K562 (cell line): ENCODE results near the gene GFOD1. TPM values are rescaled to one million over a fixed set of nuclear protein-coding genes. Genes with fewer than 3 reads are reported as not detected.

Source experiments
- ARID1B ChIP-seq: fragments of 450-650 bp; IDR thresholded peaks from 2 replicates; pipeline ENCODE4 v1.6.1; 2016; ENCODE audit warnings: antibody characterized with exemption, mild to moderate bottlenecking, inconsistent platforms
- EP400 ChIP-seq: fragments of 450-650 bp; IDR thresholded peaks from 2 replicates; pipeline ENCODE4 v1.6.1; 2017; ENCODE audit warnings: antibody characterized with exemption, mild to moderate bottlenecking, moderate library complexity
- FOXA3 ChIP-seq, 2 experiments: fragments of 450-650 bp in 1 of 2; sonication (generic) in 1 of 2; formaldehyde crosslinking; IDR thresholded peaks in 1 of 2; conservative IDR thresholded peaks in 1 of 2; 2 replicates each; pipeline versions ENCODE4 v1.4.0 to v1.8.0; 2020 to 2022; ENCODE audit warnings: mild to moderate bottlenecking in 2 of 2, missing genetic modification reagents in 1 of 2
- HLTF ChIP-seq: fragments of 450-650 bp; IDR thresholded peaks from 2 replicates; pipeline ENCODE4 v1.6.1; 2016
- JUN ChIP-seq, 2 experiments: sonication (generic) in 1 of 2; formaldehyde crosslinking in 1 of 2; IDR thresholded peaks; 2 replicates each; pipeline versions ENCODE4 v1.6.1 to v1.8.0; 2012 to 2022; ENCODE audit warnings: borderline replicate concordance in 2 of 2, mild to moderate bottlenecking in 2 of 2, improper control_type of control experiment in 1 of 2, low read depth in 1 of 2, low read length in 1 of 2, missing genetic modification reagents in 1 of 2
- MAFF ChIP-seq: IDR thresholded peaks from 2 replicates; pipeline ENCODE4 v1.6.1; 2012; ENCODE audit warnings: low read length, improper control_type of control experiment
- SMARCE1 ChIP-seq: fragments of 450-650 bp; IDR thresholded peaks from 2 replicates; pipeline ENCODE4 v1.7.1; 2016; ENCODE audit warnings: mild to moderate bottlenecking
- SRF ChIP-seq, 2 experiments: fragments of 250-450, 450-650 bp in 1 of 2; sonication (Bioruptor Pico) in 1 of 2; sonication (generic) in 1 of 2; formaldehyde crosslinking; IDR thresholded peaks; 2 replicates each; pipeline versions ENCODE4 v1.5.0 to v1.5.1; 2020 to 2022; ENCODE audit warnings: mild to moderate bottlenecking in 1 of 2, missing genetic modification reagents in 1 of 2
- ZNF347 ChIP-seq: fragments of 450-650 bp; formaldehyde crosslinking; IDR thresholded peaks from 2 replicates; pipeline ENCODE4 v1.4.0; 2020; ENCODE audit warnings: low read depth, mild to moderate bottlenecking, moderate library complexity
- polyA plus RNA-seq, 8 experiments: library from polyadenylated mRNA; depleted of rRNA in 4 of 8; stranded (reverse) in 5 of 8; unstranded in 3 of 8; fragments of >200 nt; fragmentation: Nextera tagmentation in 2 of 8; fragmentation: Illumina TruSeq in 1 of 8; extraction: Ambion mirVana in 2 of 8; extraction: Trizol in 1 of 8; gene quantifications; 2 replicates each; pipeline versions ENCODE4 v1.2.1 to v1.2.3, GENCODE V29; 2011 to 2014; ENCODE audit warnings: inconsistent platforms in 1 of 8, missing spikeins in 1 of 8
- total RNA-seq, 7 experiments: library from RNA; depleted of rRNA in 6 of 7; stranded (reverse); fragments of >200 nt in 6 of 7; fragmentation: Illumina TruSeq in 2 of 7; extraction: Trizol in 2 of 7; gene quantifications; 2 replicates each; pipeline versions ENCODE4 v1.2.1 to v1.2.3, GENCODE V29; 2011 to 2021; ENCODE audit warnings: low replicate concordance in 1 of 7
- TF ChIP-seq, protein P1 (sequence below): sonication (generic); formaldehyde crosslinking; IDR thresholded peaks from 2 replicates; pipeline ENCODE4 v1.8.0; 2022; ENCODE audit warnings: mild to moderate bottlenecking, low read depth, missing genetic modification reagents
- TF ChIP-seq, protein P2 (sequence below): sonication (generic); formaldehyde crosslinking; IDR thresholded peaks from 2 replicates; pipeline ENCODE4 v1.4.0; 2020; ENCODE audit warnings: mild to moderate bottlenecking, missing genetic modification reagents
- TF ChIP-seq, protein P3 (sequence below), 2 experiments: fragments of 200-800 bp in 1 of 2; sonication (Bioruptor generic) in 1 of 2; sonication (generic) in 1 of 2; formaldehyde crosslinking in 1 of 2; IDR thresholded peaks in 1 of 2; conservative IDR thresholded peaks in 1 of 2; 2 replicates each; pipeline versions ENCODE4 v1.5.0 to v1.6.1; 2016 to 2020; ENCODE audit warnings: missing compliant biosample characterization in 1 of 2, missing genetic modification characterization in 1 of 2, missing genetic modification reagents in 1 of 2
- TF ChIP-seq, protein P4 (sequence below), 2 experiments: fragments of 450-650 bp; conservative IDR thresholded peaks; 2 replicates each; pipeline ENCODE4 v1.6.1; 2017; ENCODE audit warnings: mild to moderate bottlenecking in 2 of 2, moderate library complexity in 2 of 2
- TF ChIP-seq, protein P5 (sequence below): fragments of 450-650 bp; IDR thresholded peaks from 2 replicates; pipeline ENCODE4 v1.6.1; 2017; ENCODE audit warnings: antibody characterized with exemption, mild to moderate bottlenecking

Gene GFOD1
- total and polyA plus RNA-seq, 9 of the 15 experiments (the other 6 are each of a cell fraction or from before 2014, with no cell fraction given) = 3.8 to 12.0 (median 8.2) TPM

DNA sequence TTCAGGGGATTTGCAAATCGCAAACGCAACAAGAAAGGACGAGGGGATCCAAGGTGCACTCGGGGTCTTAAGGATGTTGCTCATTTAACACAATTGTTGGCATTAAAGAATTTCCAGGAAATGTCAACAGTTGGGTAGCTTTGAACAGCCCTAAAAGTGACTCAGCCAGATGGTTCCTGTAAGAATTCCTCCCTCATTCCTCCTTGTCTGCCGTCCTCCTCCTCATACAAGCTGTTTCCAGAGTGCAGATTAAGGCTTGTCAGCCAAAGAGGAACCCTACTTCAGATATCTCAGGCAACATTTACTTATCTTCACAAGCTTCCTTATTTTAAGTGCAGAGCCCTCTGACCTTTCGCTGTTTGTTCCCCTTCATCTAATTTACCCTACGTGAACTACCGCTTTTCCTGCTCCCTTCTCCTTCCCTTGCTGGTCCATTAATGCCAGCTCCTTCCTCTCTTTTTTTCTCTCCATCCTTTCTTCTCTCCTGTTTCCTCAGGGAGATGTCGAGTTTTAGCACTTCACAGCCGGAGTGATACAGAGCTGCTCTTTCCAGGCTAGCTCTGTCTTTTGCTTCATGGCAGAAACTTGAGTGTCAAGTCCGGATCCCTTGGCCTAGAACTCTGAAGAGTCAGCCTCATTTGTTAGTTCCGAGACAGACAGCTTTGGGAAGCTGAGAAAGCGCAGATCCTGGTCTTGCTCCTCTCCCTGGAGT, 132.9 kb downstream of the GFOD1 start (continued):
- TF ChIP-seq, protein P1, sequence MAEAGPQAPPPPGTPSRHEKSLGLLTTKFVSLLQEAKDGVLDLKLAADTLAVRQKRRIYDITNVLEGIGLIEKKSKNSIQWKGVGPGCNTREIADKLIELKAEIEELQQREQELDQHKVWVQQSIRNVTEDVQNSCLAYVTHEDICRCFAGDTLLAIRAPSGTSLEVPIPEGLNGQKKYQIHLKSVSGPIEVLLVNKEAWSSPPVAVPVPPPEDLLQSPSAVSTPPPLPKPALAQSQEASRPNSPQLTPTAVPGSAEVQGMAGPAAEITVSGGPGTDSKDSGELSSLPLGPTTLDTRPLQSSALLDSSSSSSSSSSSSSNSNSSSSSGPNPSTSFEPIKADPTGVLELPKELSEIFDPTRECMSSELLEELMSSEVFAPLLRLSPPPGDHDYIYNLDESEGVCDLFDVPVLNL (CRISPR knock-in tag) = no peak
- 0 out of 4 replicates have a peak, but pooled peaks of 1 of the 2 experiments have one; percentile 25 for TF ChIP-seq SRF (CRISPR knock-in tag; IDR thresholded peaks at IDR 0.05)
- TF ChIP-seq, protein P2, sequence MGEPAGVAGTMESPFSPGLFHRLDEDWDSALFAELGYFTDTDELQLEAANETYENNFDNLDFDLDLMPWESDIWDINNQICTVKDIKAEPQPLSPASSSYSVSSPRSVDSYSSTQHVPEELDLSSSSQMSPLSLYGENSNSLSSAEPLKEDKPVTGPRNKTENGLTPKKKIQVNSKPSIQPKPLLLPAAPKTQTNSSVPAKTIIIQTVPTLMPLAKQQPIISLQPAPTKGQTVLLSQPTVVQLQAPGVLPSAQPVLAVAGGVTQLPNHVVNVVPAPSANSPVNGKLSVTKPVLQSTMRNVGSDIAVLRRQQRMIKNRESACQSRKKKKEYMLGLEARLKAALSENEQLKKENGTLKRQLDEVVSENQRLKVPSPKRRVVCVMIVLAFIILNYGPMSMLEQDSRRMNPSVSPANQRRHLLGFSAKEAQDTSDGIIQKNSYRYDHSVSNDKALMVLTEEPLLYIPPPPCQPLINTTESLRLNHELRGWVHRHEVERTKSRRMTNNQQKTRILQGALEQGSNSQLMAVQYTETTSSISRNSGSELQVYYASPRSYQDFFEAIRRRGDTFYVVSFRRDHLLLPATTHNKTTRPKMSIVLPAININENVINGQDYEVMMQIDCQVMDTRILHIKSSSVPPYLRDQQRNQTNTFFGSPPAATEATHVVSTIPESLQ (CRISPR knock-in tag) = no peak
- peak; percentile 97 for TF ChIP-seq SMARCE1
- 0 out of 2 replicates have a peak, but pooled peaks have one; percentile 2 for TF ChIP-seq MAFF
- TF ChIP-seq, protein P3, sequence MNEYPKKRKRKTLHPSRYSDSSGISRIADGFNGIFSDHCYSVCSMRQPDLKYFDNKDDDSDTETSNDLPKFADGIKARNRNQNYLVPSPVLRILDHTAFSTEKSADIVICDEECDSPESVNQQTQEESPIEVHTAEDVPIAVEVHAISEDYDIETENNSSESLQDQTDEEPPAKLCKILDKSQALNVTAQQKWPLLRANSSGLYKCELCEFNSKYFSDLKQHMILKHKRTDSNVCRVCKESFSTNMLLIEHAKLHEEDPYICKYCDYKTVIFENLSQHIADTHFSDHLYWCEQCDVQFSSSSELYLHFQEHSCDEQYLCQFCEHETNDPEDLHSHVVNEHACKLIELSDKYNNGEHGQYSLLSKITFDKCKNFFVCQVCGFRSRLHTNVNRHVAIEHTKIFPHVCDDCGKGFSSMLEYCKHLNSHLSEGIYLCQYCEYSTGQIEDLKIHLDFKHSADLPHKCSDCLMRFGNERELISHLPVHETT (CRISPR knock-in tag; conservative IDR thresholded peaks at IDR 0.05 in 1 of 2, IDR thresholded peaks at IDR 0.05 in 1 of 2) = peak in 1 of 2 experiments; percentile 75; a peak in 1 of 4 replicates
- peak; percentile 54; the same call in 1 of the 2 replicates for TF ChIP-seq HLTF
- TF ChIP-seq, protein P4, sequence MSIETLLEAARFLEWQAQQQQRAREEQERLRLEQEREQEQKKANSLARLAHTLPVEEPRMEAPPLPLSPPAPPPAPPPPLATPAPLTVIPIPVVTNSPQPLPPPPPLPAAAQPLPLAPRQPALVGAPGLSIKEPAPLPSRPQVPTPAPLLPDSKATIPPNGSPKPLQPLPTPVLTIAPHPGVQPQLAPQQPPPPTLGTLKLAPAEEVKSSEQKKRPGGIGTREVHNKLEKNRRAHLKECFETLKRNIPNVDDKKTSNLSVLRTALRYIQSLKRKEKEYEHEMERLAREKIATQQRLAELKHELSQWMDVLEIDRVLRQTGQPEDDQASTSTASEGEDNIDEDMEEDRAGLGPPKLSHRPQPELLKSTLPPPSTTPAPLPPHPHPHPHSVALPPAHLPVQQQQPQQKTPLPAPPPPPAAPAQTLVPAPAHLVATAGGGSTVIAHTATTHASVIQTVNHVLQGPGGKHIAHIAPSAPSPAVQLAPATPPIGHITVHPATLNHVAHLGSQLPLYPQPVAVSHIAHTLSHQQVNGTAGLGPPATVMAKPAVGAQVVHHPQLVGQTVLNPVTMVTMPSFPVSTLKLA (conservative IDR thresholded peaks at IDR 0.05) = peak in 1 of 2 experiments; percentile 43; a peak in 2 of 4 replicates
- no peak for TF ChIP-seq ZNF347 (CRISPR knock-in tag)
- 0 out of 2 replicates have a peak, but pooled peaks have one; percentile 32 for TF ChIP-seq EP400
- peak; percentile 97 for TF ChIP-seq ARID1B
- peak; percentile 66; the same call in 1 of the 2 replicates for TF ChIP-seq JUN (IDR thresholded peaks at IDR 0.05; ENCODE audit: borderline replicate concordance, low read depth, low read length)
- TF ChIP-seq JUN (CRISPR knock-in tag; IDR thresholded peaks at IDR 0.05; ENCODE audit: borderline replicate concordance) = no peak
- TF ChIP-seq FOXA3 (CRISPR knock-in tag; conservative IDR thresholded peaks at IDR 0.05 in 1 of 2, IDR thresholded peaks at IDR 0.05 in 1 of 2) = peak in 1 of 2 experiments; percentile 68; a peak in 2 of 4 replicates
- TF ChIP-seq, protein P5, sequence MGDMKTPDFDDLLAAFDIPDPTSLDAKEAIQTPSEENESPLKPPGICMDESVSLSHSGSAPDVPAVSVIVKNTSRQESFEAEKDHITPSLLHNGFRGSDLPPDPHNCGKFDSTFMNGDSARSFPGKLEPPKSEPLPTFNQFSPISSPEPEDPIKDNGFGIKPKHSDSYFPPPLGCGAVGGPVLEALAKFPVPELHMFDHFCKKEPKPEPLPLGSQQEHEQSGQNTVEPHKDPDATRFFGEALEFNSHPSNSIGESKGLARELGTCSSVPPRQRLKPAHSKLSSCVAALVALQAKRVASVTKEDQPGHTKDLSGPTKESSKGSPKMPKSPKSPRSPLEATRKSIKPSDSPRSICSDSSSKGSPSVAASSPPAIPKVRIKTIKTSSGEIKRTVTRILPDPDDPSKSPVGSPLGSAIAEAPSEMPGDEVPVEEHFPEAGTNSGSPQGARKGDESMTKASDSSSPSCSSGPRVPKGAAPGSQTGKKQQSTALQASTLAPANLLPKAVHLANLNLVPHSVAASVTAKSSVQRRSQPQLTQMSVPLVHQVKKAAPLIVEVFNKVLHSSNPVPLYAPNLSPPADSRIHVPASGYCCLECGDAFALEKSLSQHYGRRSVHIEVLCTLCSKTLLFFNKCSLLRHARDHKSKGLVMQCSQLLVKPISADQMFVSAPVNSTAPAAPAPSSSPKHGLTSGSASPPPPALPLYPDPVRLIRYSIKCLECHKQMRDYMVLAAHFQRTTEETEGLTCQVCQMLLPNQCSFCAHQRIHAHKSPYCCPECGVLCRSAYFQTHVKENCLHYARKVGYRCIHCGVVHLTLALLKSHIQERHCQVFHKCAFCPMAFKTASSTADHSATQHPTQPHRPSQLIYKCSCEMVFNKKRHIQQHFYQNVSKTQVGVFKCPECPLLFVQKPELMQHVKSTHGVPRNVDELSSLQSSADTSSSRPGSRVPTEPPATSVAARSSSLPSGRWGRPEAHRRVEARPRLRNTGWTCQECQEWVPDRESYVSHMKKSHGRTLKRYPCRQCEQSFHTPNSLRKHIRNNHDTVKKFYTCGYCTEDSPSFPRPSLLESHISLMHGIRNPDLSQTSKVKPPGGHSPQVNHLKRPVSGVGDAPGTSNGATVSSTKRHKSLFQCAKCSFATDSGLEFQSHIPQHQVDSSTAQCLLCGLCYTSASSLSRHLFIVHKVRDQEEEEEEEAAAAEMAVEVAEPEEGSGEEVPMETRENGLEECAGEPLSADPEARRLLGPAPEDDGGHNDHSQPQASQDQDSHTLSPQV = 0 out of 2 replicates have a peak, but pooled peaks have one; percentile 19
